Liver (tissue), 3 donors: ENCODE data around the gene PRKD3.

Source experiments
- EGR1 ChIP-seq, 2 donors: IDR thresholded peaks; 2 replicates each; pipeline ENCODE4 v1.6.1; 2016 to 2018; ENCODE audit warnings: antibody characterized with exemption in 2 of 2, low read depth in 2 of 2
- FOXA1 ChIP-seq: IDR thresholded peaks from 2 replicates; pipeline ENCODE4 v1.6.1; 2016; ENCODE audit warnings: antibody characterized with exemption
- JUND ChIP-seq, 2 donors: IDR thresholded peaks; 2 replicates each; pipeline ENCODE4 v1.6.1; 2016; ENCODE audit warnings: antibody characterized with exemption in 2 of 2
- NR2F2 ChIP-seq: IDR thresholded peaks from 2 replicates; pipeline ENCODE4 v1.6.1; 2016; ENCODE audit warnings: antibody characterized with exemption
- RAD21 ChIP-seq, 2 donors: IDR thresholded peaks; 2 replicates each; pipeline ENCODE4 v1.6.1; 2016; ENCODE audit warnings: antibody characterized with exemption in 2 of 2, mild to moderate bottlenecking in 2 of 2
- TAF1 ChIP-seq: conservative IDR thresholded peaks from 2 replicates; pipeline ENCODE4 v1.6.1; 2016; ENCODE audit warnings: antibody characterized with exemption, mild to moderate bottlenecking
- TF ChIP-seq, protein P1 (sequence below): fragments of 150-350 bp; IDR thresholded peaks from 2 replicates; pipeline ENCODE4 v1.5.1; 2017; ENCODE audit warnings: improper control_type of control experiment, low read depth, low read length; ENCODE audit not compliant: missing input control
- TF ChIP-seq, protein P2 (sequence below): IDR thresholded peaks from 2 replicates; pipeline ENCODE4 v1.6.1; 2016; ENCODE audit warnings: antibody characterized with exemption
- TF ChIP-seq, protein P3 (sequence below): IDR thresholded peaks from 2 replicates; pipeline ENCODE4 v1.6.1; 2016; ENCODE audit warnings: antibody characterized with exemption
- TF ChIP-seq, protein P4 (sequence below): IDR thresholded peaks from 2 replicates; pipeline ENCODE4 v1.6.1; 2016; ENCODE audit warnings: antibody characterized with exemption, mild to moderate bottlenecking
- TF ChIP-seq, protein P5 (sequence below): IDR thresholded peaks from 2 replicates; pipeline ENCODE4 v1.6.1; 2016; ENCODE audit warnings: antibody characterized with exemption
- donor health status: healthy.
- donor health status: healthy.

DNA sequence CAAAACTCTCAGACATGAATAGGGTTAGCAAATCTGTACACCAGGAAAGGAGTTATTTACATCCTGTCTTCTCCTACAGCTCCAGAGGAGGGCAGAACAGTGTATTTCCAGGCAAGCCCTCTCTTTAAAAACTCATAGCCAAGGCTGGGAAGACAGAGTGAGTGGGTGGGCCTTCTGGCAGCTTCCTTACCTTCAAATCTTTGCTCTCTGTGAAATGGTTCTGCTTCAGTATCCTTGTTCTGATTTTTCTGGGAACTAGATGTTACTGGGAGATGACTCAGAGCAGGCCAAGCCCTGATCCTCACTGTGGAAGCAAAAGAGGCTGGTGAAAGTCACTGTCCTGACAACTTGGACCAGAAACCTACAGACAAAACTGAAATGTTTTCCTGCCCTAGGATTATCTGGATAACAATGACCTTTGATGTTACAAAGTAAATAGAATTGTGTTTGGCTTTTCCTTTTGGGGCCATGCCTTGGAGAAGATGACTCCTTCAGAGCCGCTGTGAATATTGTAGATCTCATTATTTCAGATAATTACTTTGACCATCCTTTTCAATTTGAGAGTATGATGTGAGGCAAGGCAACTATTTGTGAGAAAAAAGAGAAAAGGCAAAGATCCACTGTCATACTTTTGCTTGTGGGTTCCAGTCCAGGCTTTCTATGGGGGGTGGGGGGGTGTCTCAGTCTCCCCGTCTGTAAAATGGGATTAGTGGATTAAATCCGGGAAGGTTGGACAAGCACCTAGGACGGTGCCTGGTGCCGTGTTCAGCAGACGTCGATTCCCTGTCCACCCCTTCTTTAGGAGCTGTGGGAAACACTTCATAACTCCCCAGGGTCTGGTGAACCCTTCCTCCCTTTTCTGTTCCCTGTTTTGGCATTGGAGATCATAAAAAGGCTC lies 19.2 kb upstream of the PRKD3 start:
- TF ChIP-seq, protein P1, sequence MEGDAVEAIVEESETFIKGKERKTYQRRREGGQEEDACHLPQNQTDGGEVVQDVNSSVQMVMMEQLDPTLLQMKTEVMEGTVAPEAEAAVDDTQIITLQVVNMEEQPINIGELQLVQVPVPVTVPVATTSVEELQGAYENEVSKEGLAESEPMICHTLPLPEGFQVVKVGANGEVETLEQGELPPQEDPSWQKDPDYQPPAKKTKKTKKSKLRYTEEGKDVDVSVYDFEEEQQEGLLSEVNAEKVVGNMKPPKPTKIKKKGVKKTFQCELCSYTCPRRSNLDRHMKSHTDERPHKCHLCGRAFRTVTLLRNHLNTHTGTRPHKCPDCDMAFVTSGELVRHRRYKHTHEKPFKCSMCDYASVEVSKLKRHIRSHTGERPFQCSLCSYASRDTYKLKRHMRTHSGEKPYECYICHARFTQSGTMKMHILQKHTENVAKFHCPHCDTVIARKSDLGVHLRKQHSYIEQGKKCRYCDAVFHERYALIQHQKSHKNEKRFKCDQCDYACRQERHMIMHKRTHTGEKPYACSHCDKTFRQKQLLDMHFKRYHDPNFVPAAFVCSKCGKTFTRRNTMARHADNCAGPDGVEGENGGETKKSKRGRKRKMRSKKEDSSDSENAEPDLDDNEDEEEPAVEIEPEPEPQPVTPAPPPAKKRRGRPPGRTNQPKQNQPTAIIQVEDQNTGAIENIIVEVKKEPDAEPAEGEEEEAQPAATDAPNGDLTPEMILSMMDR: no peak
- TF ChIP-seq, protein P2, sequence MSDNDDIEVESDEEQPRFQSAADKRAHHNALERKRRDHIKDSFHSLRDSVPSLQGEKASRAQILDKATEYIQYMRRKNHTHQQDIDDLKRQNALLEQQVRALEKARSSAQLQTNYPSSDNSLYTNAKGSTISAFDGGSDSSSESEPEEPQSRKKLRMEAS: no peak
- TF ChIP-seq, protein P3, sequence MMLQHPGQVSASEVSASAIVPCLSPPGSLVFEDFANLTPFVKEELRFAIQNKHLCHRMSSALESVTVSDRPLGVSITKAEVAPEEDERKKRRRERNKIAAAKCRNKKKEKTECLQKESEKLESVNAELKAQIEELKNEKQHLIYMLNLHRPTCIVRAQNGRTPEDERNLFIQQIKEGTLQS: no peak
- TF ChIP-seq EGR1 (IDR thresholded peaks at IDR 0.05; ENCODE audit: low read depth in 2 of 2) (no peak), TAF1 (no peak), JUND (IDR thresholded peaks at IDR 0.05) (peak in 1 of 2 donors; percentile 31), FOXA1 (no peak), RAD21 (IDR thresholded peaks at IDR 0.05) (peak in 1 of 2 donors; percentile 17), NR2F2 (no peak)
- TF ChIP-seq, protein P4, sequence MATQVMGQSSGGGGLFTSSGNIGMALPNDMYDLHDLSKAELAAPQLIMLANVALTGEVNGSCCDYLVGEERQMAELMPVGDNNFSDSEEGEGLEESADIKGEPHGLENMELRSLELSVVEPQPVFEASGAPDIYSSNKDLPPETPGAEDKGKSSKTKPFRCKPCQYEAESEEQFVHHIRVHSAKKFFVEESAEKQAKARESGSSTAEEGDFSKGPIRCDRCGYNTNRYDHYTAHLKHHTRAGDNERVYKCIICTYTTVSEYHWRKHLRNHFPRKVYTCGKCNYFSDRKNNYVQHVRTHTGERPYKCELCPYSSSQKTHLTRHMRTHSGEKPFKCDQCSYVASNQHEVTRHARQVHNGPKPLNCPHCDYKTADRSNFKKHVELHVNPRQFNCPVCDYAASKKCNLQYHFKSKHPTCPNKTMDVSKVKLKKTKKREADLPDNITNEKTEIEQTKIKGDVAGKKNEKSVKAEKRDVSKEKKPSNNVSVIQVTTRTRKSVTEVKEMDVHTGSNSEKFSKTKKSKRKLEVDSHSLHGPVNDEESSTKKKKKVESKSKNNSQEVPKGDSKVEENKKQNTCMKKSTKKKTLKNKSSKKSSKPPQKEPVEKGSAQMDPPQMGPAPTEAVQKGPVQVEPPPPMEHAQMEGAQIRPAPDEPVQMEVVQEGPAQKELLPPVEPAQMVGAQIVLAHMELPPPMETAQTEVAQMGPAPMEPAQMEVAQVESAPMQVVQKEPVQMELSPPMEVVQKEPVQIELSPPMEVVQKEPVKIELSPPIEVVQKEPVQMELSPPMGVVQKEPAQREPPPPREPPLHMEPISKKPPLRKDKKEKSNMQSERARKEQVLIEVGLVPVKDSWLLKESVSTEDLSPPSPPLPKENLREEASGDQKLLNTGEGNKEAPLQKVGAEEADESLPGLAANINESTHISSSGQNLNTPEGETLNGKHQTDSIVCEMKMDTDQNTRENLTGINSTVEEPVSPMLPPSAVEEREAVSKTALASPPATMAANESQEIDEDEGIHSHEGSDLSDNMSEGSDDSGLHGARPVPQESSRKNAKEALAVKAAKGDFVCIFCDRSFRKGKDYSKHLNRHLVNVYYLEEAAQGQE: no peak
- TF ChIP-seq, protein P5, sequence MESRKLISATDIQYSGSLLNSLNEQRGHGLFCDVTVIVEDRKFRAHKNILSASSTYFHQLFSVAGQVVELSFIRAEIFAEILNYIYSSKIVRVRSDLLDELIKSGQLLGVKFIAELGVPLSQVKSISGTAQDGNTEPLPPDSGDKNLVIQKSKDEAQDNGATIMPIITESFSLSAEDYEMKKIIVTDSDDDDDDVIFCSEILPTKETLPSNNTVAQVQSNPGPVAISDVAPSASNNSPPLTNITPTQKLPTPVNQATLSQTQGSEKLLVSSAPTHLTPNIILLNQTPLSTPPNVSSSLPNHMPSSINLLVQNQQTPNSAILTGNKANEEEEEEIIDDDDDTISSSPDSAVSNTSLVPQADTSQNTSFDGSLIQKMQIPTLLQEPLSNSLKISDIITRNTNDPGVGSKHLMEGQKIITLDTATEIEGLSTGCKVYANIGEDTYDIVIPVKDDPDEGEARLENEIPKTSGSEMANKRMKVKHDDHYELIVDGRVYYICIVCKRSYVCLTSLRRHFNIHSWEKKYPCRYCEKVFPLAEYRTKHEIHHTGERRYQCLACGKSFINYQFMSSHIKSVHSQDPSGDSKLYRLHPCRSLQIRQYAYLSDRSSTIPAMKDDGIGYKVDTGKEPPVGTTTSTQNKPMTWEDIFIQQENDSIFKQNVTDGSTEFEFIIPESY: no peak
